Nucleus accumbens (tissue), 56 donors: Measurements from ENCODE around the gene TERT.
A peak's percentile ranks its signal among the peaks of the same experiment; 100 is the strongest.

Experiments
- DNase-seq, 56 donors: peaks; one replicate each; lab custom pipeline; 2025; lab: John Stamatoyannopoulos, UW

TERT gene

GRCh38 chr5:1210832-1211251 lies 84.0 kb downstream of the TERT start:
- no peak for DNase-seq

- no peak for DNase-seq
Observed at GRCh38 chr5:1209896-1210776, 84.7 kb downstream of the TERT start.

- DNase-seq, result no peak
Observed at GRCh38 chr5:1209489-1209852, 85.4 kb downstream of the TERT start.

GRCh38 chr5:1208743-1209488 lies 86.0 kb downstream of the TERT start:
- peak in 1 of 56 donors; percentile 3 for DNase-seq

- DNase-seq, result no peak
Observed at GRCh38 chr5:1208221-1208742, 86.6 kb downstream of the TERT start.

GRCh38 chr5:1207555-1207954 lies 87.3 kb downstream of the TERT start:
- no peak for DNase-seq

GRCh38 chr5:1206521-1207412 lies 88.1 kb downstream of the TERT start:
- DNase-seq, result no peak

- DNase-seq, result no peak
Observed at GRCh38 chr5:1205255-1206180, 89.3 kb downstream of the TERT start.

- DNase-seq, result peak in 2 of 56 donors; percentile 4 to 23
Observed at GRCh38 chr5:1204693-1205242, 90.1 kb downstream of the TERT start.

- no peak for DNase-seq
Observed at GRCh38 chr5:1203968-1204692, 90.7 kb downstream of the TERT start.

GRCh38 chr5:1203311-1203967 lies 91.4 kb downstream of the TERT start:
- DNase-seq, result no peak
